HL-60 (cell line): ENCODE measurements around the gene TUNAR.

ENCODE experiments used
- DNase-seq, 2 experiments: peaks; one replicate each; pipeline ENCODE4 v3.0.0-alpha.2; 2010 to 2020; ENCODE audit warnings: low read depth in 1 of 2, low spot score in 1 of 2
- H3K27ac ChIP-seq: fragments of 250-450 bp; sonication (Bioruptor Pico); replicated peaks from 2 replicates; pipeline ENCODE4 v1.5.1; 2020; ENCODE audit warnings: mild to moderate bottlenecking, moderate library complexity
- H3K27me3 ChIP-seq: fragments of 250-450 bp; sonication (Bioruptor Pico); 2 replicates; pipeline ENCODE4 v1.5.1; 2021; ENCODE audit warnings: mild to moderate bottlenecking, moderate library complexity; ENCODE audit not compliant: insufficient read depth, poor library complexity, severe bottlenecking
- H3K4me3 ChIP-seq: replicated peaks from 2 replicates; pipeline ENCODE4 v1.5.1; 2011; ENCODE audit warnings: mild to moderate bottlenecking, control low read depth, low read length; ENCODE audit not compliant: insufficient read depth
- GABPA ChIP-seq: IDR thresholded peaks from 2 replicates; pipeline ENCODE4 v1.6.1; 2012; ENCODE audit warnings: low read depth
- POLR2AphosphoS5 ChIP-seq: IDR thresholded peaks from 2 replicates; pipeline ENCODE4 v1.6.1; 2012; ENCODE audit warnings: low read depth
- REST ChIP-seq: IDR thresholded peaks from 2 replicates; pipeline ENCODE4 v1.6.1; 2012; ENCODE audit warnings: low read depth; ENCODE audit not compliant: insufficient replicate concordance
- SPI1 ChIP-seq: IDR thresholded peaks from 2 replicates; pipeline ENCODE4 v1.6.1; 2012; ENCODE audit warnings: low read depth, mild to moderate bottlenecking, borderline replicate concordance
- TF ChIP-seq, protein P1 (sequence below): IDR thresholded peaks from one replicate; pipeline ENCODE4 v1.5.1; 2011; ENCODE audit warnings: low read length, control low read depth, inconsistent platforms; ENCODE audit not compliant: insufficient read depth

TUNAR gene

DNA sequence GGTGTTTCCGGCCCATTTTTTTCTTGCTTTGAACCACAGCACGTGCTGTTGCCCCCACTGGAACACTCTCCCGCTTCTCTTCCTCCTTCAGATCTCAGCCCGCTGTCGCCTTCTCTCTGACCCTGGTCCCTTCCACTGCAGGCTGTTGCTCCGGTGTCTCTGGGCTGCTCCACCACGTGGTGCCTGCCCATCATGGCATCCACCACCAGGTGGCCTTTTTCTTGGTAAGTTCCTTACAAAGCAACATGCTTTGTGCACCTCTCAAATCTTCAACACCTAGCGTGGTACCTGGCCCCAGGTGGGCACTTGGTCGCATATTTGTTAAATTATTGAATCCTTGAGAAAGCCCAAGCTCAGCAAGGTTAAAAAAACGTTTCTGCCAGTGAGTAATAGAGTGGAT lies 19.1 kb downstream of the TUNAR start:
- Histone ChIP-seq H3K27ac (no peak overlapping the region), H3K4me3 (no peak overlapping the region), H3K27me3 (no peaks in the 10 kb centered on the region)
- DNase-seq: no peak
- TF ChIP-seq, protein P1, sequence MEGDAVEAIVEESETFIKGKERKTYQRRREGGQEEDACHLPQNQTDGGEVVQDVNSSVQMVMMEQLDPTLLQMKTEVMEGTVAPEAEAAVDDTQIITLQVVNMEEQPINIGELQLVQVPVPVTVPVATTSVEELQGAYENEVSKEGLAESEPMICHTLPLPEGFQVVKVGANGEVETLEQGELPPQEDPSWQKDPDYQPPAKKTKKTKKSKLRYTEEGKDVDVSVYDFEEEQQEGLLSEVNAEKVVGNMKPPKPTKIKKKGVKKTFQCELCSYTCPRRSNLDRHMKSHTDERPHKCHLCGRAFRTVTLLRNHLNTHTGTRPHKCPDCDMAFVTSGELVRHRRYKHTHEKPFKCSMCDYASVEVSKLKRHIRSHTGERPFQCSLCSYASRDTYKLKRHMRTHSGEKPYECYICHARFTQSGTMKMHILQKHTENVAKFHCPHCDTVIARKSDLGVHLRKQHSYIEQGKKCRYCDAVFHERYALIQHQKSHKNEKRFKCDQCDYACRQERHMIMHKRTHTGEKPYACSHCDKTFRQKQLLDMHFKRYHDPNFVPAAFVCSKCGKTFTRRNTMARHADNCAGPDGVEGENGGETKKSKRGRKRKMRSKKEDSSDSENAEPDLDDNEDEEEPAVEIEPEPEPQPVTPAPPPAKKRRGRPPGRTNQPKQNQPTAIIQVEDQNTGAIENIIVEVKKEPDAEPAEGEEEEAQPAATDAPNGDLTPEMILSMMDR: peak; percentile 11
- TF ChIP-seq SPI1: no peak
- TF ChIP-seq POLR2AphosphoS5: no peak

GRCh38 chr14:95896498-95897135 lies 20.0 kb downstream of the TUNAR start:
- Histone ChIP-seq H3K4me3 (no peak overlapping the region), H3K27me3 (no peaks in the 10 kb centered on the region), H3K27ac (no peak overlapping the region)
- TF ChIP-seq POLR2AphosphoS5: no peak
- TF ChIP-seq REST: no peak
- no peak for TF ChIP-seq SPI1
- TF ChIP-seq, protein P1: no peak
- no peak for TF ChIP-seq GABPA
- DNase-seq: no peak

DNA sequence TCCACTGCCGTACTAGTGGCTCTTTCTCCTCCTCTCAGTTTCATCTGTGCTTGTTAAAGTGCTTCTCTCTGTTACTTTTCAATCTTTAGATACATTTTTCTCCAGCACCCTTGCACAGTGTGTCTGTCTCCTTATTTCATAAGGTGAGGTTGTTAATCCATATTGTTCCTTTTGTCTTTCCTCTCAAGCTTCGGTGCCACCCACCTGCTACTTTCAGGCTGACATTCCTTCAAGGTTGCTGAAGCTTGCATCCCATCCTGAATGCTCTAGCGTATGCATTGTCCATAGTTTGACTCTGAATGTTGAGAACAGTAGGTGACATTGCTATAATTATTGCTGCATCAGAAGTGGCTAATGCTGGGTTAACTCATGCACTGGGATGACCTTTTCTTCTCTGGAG lies 20.6 kb downstream of the TUNAR start:
- Histone ChIP-seq H3K27ac (no peak overlapping the region), H3K4me3 (no peak overlapping the region), H3K27me3 (no peaks in the 10 kb centered on the region)
- no peak for DNase-seq
- TF ChIP-seq GABPA: no peak
- TF ChIP-seq, protein P1: no peak
- TF ChIP-seq POLR2AphosphoS5: no peak
- TF ChIP-seq SPI1: no peak

DNA sequence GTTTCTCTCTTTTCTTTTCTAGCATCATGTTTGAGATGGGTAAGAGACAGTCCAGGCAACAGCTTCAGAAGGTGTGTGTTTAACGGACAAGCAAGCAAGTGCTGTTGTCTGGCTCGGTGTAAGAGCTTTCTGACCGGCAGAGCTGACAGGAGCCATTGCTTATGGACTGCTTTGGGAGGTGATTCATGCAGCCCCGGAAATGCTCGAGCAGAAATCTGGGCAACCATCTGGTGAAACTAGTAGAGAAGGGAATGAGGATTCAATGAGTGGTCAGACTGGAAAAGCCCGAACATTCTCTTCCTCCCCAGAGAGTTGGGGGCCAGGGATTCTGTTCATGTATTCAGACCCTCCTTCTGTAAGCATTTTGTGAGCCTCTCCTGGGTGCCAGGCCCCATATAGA lies 24.4 kb downstream of the TUNAR start:
- no peak for TF ChIP-seq SPI1
- no peak for TF ChIP-seq REST
- no peak for TF ChIP-seq POLR2AphosphoS5
- TF ChIP-seq, protein P1: no peak
- no peak for TF ChIP-seq GABPA
- no peak for DNase-seq
- H3K27ac ChIP-seq: no peak overlapping the region
- no peaks in the 10 kb centered on the region for H3K27me3 ChIP-seq
- no peak overlapping the region for H3K4me3 ChIP-seq
